ENCODE measurements around the gene ATAD3B.
"Not testable (repeated sequence)": the region's sequence is repeated elsewhere in the genome, so short reads cannot be mapped to it uniquely, and the experiment has no call there.

The ATAD3B gene

DNA sequence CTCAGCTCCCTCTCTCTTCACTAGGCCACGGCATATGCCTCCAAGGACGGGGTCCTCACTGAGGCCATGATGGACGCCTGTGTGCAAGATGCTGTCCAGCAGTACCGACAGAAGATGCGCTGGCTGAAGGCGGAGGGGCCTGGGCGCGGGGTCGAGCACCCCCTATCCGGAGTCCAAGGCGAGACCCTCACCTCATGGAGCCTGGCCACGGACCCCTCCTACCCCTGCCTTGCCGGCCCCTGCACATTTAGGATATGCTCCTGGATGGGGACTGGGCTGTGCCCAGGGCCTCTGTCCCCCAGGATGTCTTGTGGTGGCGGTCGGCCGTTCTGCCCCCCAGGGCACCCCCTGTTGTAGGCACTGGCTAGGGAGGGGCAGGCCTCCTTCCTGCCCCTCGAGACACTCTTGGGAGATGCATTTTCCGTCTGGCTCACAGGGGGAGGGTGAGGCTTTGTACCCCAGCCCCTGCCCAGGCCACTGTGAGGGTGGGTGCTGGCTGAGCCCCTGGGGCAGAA, 24.0 kb downstream of the ATAD3B start:
- H3K27ac Mint-ChIP-seq; H3K9me3 Mint-ChIP-seq; H3K4me1 Mint-ChIP-seq (ENCODE audit: low read depth); H3K4me3 Mint-ChIP-seq; H3K27me3 Mint-ChIP-seq: not testable (repeated sequence)
- H3K36me3 Mint-ChIP-seq (ENCODE audit: low read depth) = peaks cover 29% of the 10 kb centered on the region

DNA sequence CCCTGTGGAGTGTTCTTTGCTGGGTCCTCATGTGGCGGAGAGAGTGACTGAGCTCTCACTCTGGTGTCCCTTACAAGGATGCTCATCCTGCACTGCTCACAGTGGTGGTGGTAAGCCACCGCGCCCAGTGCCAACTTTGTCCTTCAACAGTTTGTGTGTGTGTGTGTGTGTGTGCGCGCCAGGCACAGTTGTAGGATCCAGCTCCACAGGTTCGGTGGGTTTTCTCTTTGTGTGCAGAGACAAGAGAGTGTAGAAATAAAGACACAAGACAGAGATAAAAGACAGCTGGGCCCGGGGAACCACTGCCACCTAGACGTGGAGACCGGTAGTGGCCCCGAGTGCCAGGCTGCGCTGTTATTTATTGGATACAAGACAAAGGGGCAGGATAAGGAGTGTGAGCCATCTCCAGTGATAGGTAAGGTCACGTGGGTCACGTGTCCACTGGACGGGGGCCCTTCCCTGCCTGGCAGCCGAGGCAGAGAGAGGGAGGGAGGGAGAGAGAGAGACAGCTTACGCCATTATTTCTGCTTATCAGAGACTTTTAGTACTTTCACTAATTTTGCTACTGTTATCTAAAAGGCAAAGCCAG, 33.3 kb downstream of the ATAD3B start:
- not testable (repeated sequence) for H3K36me3 Mint-ChIP-seq (ENCODE audit: low read depth); H3K9me3 Mint-ChIP-seq; H3K27me3 Mint-ChIP-seq
- Mint-ChIP-seq H3K27ac (peak overlapping the region; percentile 97), H3K4me1 (ENCODE audit: low read depth) (peaks cover 14% of the 10 kb centered on the region), H3K4me3 (peak overlapping the region; percentile 77)

DNA sequence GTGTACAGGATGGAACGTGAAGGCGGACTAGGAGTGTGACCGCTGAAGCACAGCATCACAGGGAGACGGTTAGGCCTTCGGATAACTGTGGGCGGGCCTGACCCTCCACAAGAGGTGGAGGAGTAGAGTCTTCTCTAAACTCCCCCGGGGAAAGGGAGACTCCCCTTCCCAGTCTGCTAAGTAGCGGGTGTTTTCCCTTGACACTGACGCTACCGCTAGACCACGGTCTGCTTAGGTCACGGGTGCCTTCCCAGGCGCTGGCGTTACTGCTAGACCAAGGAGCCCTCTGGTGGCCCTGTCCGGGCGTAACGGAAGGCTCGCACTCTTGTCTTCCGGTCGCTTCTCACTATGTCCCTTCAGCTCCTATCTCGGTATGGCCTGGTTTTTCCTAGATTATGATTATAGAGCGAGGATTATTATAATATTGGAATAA, 33.8 kb downstream of the ATAD3B start:
- Mint-ChIP-seq H3K4me3 (peak overlapping the region; percentile 77), H3K4me1 (ENCODE audit: low read depth) (peaks cover 14% of the 10 kb centered on the region)

DNA sequence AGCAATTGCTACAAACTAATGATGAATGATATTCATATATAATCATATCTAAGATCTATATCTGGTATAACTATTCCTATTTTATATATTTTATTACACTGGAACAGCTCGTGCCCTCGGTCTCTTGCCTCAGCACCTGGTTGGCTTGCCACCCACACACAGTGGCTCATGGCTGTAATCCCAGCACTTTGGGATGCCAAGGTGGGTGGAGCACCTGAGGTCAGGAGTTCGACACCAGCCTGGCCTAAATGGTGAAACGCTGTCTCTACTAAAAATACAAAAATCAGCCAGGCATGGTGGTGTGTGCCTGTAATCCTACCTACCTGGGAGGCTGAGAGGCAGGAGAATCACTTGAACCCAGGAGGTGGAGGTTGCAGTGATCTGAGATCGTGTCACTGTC, 34.2 kb downstream of the ATAD3B start:
- peak overlapping the region; percentile 97 for H3K27ac Mint-ChIP-seq
- H3K27me3 Mint-ChIP-seq; H3K9me3 Mint-ChIP-seq; H3K36me3 Mint-ChIP-seq (ENCODE audit: low read depth): not testable (repeated sequence)
- peaks cover 16% of the 10 kb centered on the region for H3K4me1 Mint-ChIP-seq (ENCODE audit: low read depth)
- peak overlapping the region; percentile 77 for H3K4me3 Mint-ChIP-seq

More for the DNA sequence above, 33.8 kb downstream of the ATAD3B start:
- H3K27ac Mint-ChIP-seq = peak overlapping the region; percentile 97
- not testable (repeated sequence) for H3K27me3 Mint-ChIP-seq; H3K36me3 Mint-ChIP-seq (ENCODE audit: low read depth); H3K9me3 Mint-ChIP-seq

DNA sequence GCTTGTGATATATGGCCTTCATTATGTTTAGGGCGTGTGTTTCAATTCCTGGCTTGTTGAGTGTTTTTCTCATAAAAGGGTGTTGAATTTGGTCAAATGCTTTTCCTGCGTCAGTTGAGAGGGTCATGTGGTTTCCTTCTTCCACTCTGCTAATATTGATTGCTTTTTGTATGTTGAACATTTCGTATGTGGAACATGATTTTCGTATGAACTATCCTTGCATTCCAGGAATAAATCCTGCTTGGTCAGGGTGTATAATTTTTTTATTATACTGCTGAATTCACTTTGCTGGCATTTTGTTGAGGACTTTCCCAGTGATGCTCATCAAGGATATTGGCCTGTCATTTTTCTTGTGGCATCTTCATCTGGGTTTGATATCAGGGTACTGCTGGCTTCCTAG, 35.7 kb downstream of the ATAD3B start:
- Mint-ChIP-seq H3K4me1 (ENCODE audit: low read depth) (peaks cover 21% of the 10 kb centered on the region), H3K4me3 (no peak overlapping the region), H3K36me3 (ENCODE audit: low read depth) (no peaks in the 10 kb centered on the region), H3K9me3 (no peaks in the 10 kb centered on the region), H3K27me3 (no peaks in the 10 kb centered on the region), H3K27ac (no peak overlapping the region)

DNA sequence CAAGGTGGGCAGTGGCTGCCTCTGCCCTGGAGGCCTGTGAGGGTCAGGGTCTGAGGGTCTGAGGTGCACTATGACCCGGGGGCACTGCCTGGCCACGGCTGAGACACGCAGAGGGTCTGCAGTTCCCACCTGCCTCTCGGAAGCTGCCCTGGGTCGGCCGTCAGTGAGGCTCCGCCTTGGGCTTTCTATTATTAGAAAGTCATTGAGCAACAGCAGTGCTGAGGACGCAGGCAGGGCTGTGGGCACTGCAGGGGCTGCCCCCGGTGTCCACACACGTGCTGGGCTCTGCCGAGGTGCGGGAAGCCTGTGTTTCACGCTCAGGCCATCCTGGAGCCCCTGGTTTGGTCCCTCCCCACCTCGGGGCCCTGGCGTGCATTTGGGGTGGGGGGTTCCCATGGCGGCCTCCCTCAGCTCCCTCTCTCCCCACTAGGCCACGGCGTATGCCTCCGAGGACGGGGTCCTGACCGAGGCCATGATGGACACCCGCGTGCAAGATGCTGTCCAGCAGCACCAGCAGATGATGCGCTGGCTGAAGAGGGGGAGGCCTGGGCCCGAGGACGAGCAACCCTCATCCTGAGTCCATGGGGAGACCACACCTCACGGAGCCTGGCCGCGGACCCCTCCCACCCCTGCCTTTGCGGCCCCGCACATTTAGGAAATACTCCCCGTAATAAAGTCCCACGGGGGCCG, 37.4 kb downstream of the ATAD3B start:
- H3K9me3 Mint-ChIP-seq, H3K27me3 Mint-ChIP-seq: not testable (repeated sequence)

DNA sequence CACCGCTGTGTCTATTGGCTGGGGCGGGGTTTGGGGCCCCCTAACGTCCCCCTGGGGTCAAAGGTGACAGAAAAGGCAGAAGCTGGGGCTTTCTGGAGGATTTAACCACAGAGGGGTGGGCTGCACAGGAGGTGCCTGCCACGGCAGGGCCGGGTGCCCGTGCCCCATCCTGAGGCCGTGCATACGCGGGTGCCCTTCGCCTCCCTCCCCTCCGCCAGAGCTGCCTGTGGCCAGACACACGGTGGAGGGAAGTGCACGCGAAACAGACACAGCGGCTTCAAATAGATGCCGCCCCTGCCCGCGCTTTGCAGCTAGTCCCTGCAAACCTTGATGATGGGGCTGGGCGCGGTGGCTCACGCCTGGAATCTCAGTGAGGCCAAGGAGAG, 37.9 kb downstream of the ATAD3B start:
- H3K9me3 Mint-ChIP-seq; H3K27ac Mint-ChIP-seq; H3K4me3 Mint-ChIP-seq; H3K36me3 Mint-ChIP-seq (ENCODE audit: low read depth); H3K27me3 Mint-ChIP-seq: not testable (repeated sequence)
- H3K4me1 Mint-ChIP-seq (ENCODE audit: low read depth) = peaks cover 26% of the 10 kb centered on the region

More for the DNA sequence above, 37.4 kb downstream of the ATAD3B start:
- not testable (repeated sequence) for H3K36me3 Mint-ChIP-seq (ENCODE audit: low read depth); H3K27ac Mint-ChIP-seq; H3K4me3 Mint-ChIP-seq
- peaks cover 26% of the 10 kb centered on the region for H3K4me1 Mint-ChIP-seq (ENCODE audit: low read depth)

DNA sequence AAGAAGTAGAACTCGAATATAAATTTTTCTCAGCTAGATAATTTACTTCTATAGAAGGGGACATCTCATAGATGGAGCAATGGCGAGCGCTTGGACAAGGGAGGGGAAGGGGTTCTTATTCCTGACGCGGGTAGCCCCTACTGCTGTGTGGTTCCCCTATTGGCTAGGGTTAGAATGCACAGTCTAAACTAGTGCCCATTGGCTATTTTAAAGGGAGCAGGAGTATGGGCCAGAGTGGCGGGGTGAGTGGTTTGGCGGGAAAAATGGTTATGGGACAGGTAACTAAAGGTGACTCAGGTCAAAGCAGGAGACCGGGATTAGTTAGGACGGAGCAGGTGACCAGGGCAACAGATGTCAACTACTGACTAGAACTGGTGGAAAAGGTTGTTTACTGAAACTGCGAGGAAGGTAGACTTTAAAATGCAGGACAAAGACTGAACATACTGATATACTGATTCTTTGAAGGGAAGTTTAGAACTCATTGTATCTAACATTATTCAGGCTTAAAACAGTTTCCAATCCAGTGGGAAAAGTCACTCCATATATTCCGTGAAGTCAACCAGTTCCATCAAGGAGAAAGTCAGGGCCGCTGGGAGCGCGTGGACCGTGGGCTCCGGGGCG, 39.5 kb downstream of the ATAD3B start:
- peak overlapping the region; percentile 95 for H3K27ac Mint-ChIP-seq
- H3K36me3 Mint-ChIP-seq (ENCODE audit: low read depth) = peaks cover 4% of the 10 kb centered on the region
- no peaks in the 10 kb centered on the region for H3K27me3 Mint-ChIP-seq
- H3K4me1 Mint-ChIP-seq (ENCODE audit: low read depth) = peaks cover 12% of the 10 kb centered on the region
- no peaks in the 10 kb centered on the region for H3K9me3 Mint-ChIP-seq
- peak overlapping the region; percentile 90 for H3K4me3 Mint-ChIP-seq

DNA sequence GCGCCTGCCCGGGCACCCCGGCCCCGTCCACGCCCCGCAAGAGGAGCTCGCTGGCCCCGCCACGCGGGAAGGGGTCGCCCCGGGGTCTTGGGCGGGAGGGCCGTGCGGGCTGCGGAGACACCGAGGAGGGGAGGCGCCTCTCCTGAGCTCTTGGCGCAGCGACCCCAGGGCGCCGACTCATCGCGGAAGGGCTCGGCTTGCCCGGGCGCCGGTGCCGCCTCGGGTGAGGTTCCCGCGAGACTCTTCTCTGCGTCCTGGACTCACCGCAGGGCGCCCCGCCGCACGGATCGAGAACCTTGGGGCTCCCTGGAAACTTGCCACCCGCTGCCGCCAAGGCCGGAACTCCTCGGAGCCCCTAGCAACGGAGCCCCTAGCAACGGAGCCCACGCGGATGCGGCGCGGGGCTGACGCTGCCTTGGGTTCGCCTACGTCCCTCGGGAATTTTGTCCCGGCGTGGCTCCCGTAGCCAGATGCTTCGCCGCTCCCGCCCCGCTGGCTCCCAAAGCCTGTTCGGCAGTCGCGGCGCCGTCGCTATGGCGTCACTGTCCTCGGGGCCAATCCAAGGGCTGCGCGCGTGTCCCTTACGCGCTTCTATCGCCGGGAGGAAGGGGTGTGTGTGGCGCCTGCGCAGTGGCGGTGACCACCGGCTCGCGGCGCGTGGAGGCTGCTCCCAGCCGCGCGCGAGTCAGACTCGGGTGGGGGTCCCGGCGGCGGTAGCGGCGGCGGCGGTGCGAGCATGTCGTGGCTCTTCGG, 40.1 kb downstream of the ATAD3B start, which contains the start of gene ATAD3A:
Gene ATAD3A, plus strand, starts transcription at position 630 of the 753 bp plus-strand sequence. Its CDS starts 107 bp downstream, at position 737.
- Mint-ChIP-seq H3K9me3 (no peaks in the 10 kb centered on the region), H3K36me3 (ENCODE audit: low read depth) (peaks cover 4% of the 10 kb centered on the region), H3K27me3 (no peaks in the 10 kb centered on the region), H3K4me3 (peak within 1 kb of the TSS; percentile 90), H3K4me1 (ENCODE audit: low read depth) (peaks cover 12% of the 10 kb centered on the region), H3K27ac (peak within 1 kb of the TSS; percentile 95)

DNA sequence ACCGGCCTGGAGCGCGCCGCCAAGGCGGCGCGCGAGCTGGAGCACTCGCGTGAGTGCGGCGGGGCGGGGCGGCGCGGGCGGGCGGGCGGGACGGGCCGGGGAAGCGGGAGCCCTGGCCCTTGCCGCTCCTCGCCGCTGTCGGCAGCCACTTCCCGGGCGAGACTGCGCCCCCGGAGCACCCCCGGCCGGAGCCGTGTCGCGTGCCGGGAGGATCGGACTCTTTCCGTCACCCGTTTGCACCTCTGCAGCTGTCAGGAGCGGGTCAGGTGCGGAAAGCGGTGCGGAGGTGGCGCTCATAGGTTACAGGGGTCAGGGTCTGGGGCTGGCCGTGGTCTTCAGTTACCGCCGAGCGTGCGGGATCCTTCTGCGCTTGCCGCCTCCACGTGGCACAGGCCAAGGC, 40.9 kb downstream of the ATAD3B start:
- H3K9me3 Mint-ChIP-seq; H3K27ac Mint-ChIP-seq; H3K36me3 Mint-ChIP-seq (ENCODE audit: low read depth); H3K27me3 Mint-ChIP-seq: not testable (repeated sequence)
- peak overlapping the region; percentile 82 for H3K4me3 Mint-ChIP-seq
- peaks cover 12% of the 10 kb centered on the region for H3K4me1 Mint-ChIP-seq (ENCODE audit: low read depth)

DNA sequence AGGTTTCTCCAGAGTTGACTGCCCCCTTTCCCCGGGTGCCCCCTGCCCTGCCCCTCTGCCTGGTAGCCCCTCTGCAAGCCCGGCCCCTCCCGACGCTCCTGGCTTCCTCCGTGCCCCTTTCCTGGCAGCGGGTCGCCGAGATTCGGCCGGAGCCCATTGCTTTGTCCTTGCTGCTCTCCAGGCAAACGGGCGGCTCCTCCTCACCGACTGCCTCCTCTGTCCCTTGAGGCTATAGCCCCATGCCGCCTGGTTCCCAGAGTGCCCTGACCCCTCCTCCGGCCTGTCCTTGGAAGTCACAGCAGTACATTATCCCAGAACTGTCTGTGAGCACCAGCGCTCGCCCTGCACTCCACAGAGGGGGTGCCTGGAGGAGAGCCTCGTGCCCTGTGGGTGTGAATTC, 42.1 kb downstream of the ATAD3B start:
- Mint-ChIP-seq H3K4me1 (ENCODE audit: low read depth) (peaks cover 12% of the 10 kb centered on the region), H3K36me3 (ENCODE audit: low read depth) (peaks cover 14% of the 10 kb centered on the region), H3K4me3 (peak overlapping the region; percentile 77)
- H3K27ac Mint-ChIP-seq, H3K9me3 Mint-ChIP-seq, H3K27me3 Mint-ChIP-seq: not testable (repeated sequence)

DNA sequence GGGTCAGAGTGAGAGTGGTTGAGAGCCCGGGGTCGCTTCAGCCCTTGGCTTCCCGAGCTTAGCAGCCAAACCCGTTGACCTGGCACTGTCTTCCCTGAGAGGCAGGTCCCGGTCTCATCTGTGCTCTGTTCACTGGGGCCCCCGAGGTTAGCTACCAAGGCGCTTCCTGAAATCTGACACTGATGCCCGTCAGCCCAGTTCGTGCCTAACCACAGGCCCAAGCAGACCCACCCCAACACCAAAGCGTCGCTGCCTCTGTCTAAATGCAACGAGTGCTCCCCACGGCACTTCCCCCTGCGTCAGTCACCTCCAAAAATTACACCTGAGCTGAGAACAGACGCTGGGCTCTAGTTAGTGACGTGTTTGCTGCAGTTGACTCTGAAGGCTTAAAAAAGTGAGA, 42.8 kb downstream of the ATAD3B start:
- not testable (repeated sequence) for H3K27ac Mint-ChIP-seq, H3K27me3 Mint-ChIP-seq, H3K4me3 Mint-ChIP-seq, H3K9me3 Mint-ChIP-seq
- peaks cover 17% of the 10 kb centered on the region for H3K36me3 Mint-ChIP-seq (ENCODE audit: low read depth)
- H3K4me1 Mint-ChIP-seq (ENCODE audit: low read depth) = peaks cover 12% of the 10 kb centered on the region

DNA sequence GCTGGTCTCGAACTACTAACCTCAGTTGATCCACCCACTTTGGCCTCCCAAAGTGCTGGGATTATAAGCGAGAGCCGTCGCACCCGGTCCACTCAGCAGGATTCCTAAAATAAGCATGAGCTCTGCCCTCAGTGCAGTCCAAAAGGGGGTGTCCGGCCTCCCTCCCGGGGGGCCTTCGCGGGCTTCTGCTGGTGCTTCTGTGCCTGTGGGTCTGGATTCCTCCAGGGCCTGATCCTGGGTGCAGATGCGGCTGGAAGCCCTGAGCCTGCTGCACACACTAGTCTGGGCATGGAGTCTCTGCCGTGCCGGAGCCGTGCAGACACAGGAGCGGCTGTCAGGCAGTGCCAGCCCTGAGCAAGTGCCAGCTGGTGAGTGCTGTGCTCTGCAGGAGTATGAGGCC, 45.4 kb downstream of the ATAD3B start:
- not testable (repeated sequence) for H3K4me3 Mint-ChIP-seq, H3K27ac Mint-ChIP-seq
- peaks cover 17% of the 10 kb centered on the region for H3K36me3 Mint-ChIP-seq (ENCODE audit: low read depth)

DNA sequence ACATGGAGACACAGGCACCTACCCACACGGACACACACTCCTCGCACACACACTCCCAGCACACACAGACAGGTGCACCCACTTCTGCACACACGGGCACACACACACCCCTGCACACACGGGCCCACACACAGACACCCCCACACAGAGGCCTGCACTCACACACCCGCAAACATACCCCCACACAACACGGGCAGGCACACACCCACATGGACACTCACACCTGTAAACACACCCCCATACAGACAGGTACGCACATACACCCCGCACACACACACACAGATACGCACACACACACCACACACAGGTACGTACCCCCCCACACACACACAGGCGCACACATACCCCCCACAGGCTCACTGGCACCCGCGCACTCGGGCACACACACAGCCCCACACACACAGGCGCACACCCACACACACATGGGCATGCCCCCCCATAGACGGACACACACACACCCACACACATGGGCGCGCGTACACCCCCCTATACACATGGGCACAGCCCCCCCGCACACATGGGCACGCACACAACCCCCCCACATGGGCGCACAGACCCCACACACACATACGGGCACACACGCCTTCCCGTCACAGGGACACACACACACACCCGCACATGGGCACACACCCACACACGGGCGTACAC, 46.5 kb downstream of the ATAD3B start:
- no peaks in the 10 kb centered on the region for H3K9me3 Mint-ChIP-seq
- peaks cover 17% of the 10 kb centered on the region for H3K36me3 Mint-ChIP-seq (ENCODE audit: low read depth)
- H3K4me1 Mint-ChIP-seq (ENCODE audit: low read depth) = peaks cover 6% of the 10 kb centered on the region
- no peaks in the 10 kb centered on the region for H3K27me3 Mint-ChIP-seq
- H3K4me3 Mint-ChIP-seq = no peak overlapping the region
- H3K27ac Mint-ChIP-seq = no peak overlapping the region

More for the DNA sequence above, 45.4 kb downstream of the ATAD3B start:
- H3K9me3 Mint-ChIP-seq; H3K4me1 Mint-ChIP-seq (ENCODE audit: low read depth); H3K27me3 Mint-ChIP-seq: not testable (repeated sequence)
